H9 (cell line): ENCODE data around the gene CPXM1. TPM values are rescaled to one million over a fixed set of nuclear protein-coding genes. Genes with fewer than 3 reads are reported as not detected.
"Not testable (repeated sequence)": the region's sequence is repeated elsewhere in the genome, so short reads cannot be mapped to it uniquely, and the experiment has no call there.

Experiments used
- DNase-seq: peaks from one replicate; pipeline ENCODE4 v3.0.0-alpha.2; 2017
- H2AFZ ChIP-seq: one replicate; pipeline ENCODE4 v1.6.1; 2013; ENCODE audit warnings: mild to moderate bottlenecking, low read length, control low read depth, moderate library complexity
- H2AK5ac ChIP-seq: 2 replicates; pipeline ENCODE4 v1.6.1; 2013; ENCODE audit warnings: low read length, control low read depth, mixed read lengths; ENCODE audit not compliant: insufficient read length
- H2BK120ac ChIP-seq: one replicate; pipeline ENCODE4 v1.6.1; 2013; ENCODE audit warnings: low read depth, mild to moderate bottlenecking, low read length, control low read depth, inconsistent platforms; ENCODE audit not compliant: poor library complexity, severe bottlenecking
- H2BK12ac ChIP-seq: 2 replicates; pipeline ENCODE4 v1.6.1; 2013; ENCODE audit warnings: low read length, control low read depth, mixed read lengths, low read depth; ENCODE audit not compliant: insufficient read length
- H2BK15ac ChIP-seq: 2 replicates; pipeline ENCODE4 v1.6.1; 2013; ENCODE audit warnings: low read depth, low read length, control low read depth
- H2BK20ac ChIP-seq: one replicate; pipeline ENCODE4 v1.6.1; 2013; ENCODE audit warnings: low read depth, mild to moderate bottlenecking, low read length, control low read depth, inconsistent platforms; ENCODE audit not compliant: poor library complexity, severe bottlenecking
- H2BK5ac ChIP-seq: 2 replicates; pipeline ENCODE4 v1.6.1; 2013; ENCODE audit warnings: low read length, control low read depth, mixed read lengths; ENCODE audit not compliant: insufficient read length
- H3K14ac ChIP-seq: 2 replicates; pipeline ENCODE4 v1.6.1; 2013; ENCODE audit warnings: low read length, control low read depth; ENCODE audit not compliant: insufficient read depth
- H3K18ac ChIP-seq: 2 replicates; pipeline ENCODE4 v1.6.1; 2013; ENCODE audit warnings: low read depth, mild to moderate bottlenecking, mixed read lengths, low read length, control low read depth; ENCODE audit not compliant: insufficient read length
- H3K23ac ChIP-seq: 2 replicates; pipeline ENCODE4 v1.6.1; 2013; ENCODE audit warnings: low read length, control low read depth, mixed read lengths, low read depth; ENCODE audit not compliant: insufficient read length
- H3K23me2 ChIP-seq: 2 replicates; pipeline ENCODE4 v1.6.1; 2013; ENCODE audit warnings: low read depth, mild to moderate bottlenecking, mixed read lengths, low read length, control low read depth; ENCODE audit not compliant: insufficient read length, poor library complexity, severe bottlenecking
- H3K27ac ChIP-seq: 2 replicates; pipeline ENCODE4 v1.5.1; 2013; ENCODE audit warnings: low read length, control low read depth, mixed read lengths, low read depth; ENCODE audit not compliant: insufficient read length
- H3K27me3 ChIP-seq: 2 replicates; pipeline ENCODE4 v1.6.1; 2013; ENCODE audit warnings: low read length, control low read depth, inconsistent platforms; ENCODE audit not compliant: insufficient read depth
- H3K4ac ChIP-seq: 2 replicates; pipeline ENCODE4 v1.6.1; 2013; ENCODE audit warnings: low read depth, mild to moderate bottlenecking, control low read depth, inconsistent platforms, low read length, moderate library complexity
- H3K4me1 ChIP-seq: 2 replicates; pipeline ENCODE4 v1.6.1; 2013; ENCODE audit warnings: low read length, control low read depth, inconsistent platforms; ENCODE audit not compliant: insufficient read depth
- H3K4me2 ChIP-seq: 2 replicates; pipeline ENCODE4 v1.6.1; 2013; ENCODE audit warnings: low read length, control low read depth, mixed read lengths; ENCODE audit not compliant: insufficient read length, insufficient read depth
- H3K56ac ChIP-seq: 2 replicates; pipeline ENCODE4 v1.6.1; 2013; ENCODE audit warnings: low read depth, mild to moderate bottlenecking, mixed read lengths, low read length, control low read depth; ENCODE audit not compliant: insufficient read length
- H3K79me1 ChIP-seq: 2 replicates; pipeline ENCODE4 v1.6.1; 2013; ENCODE audit warnings: low read depth, mild to moderate bottlenecking, moderate library complexity, low read length, control low read depth, inconsistent platforms; ENCODE audit not compliant: insufficient read depth, poor library complexity, severe bottlenecking
- H3K79me2 ChIP-seq: 2 replicates; pipeline ENCODE4 v1.6.1; 2013; ENCODE audit warnings: low read length, control low read depth, inconsistent platforms; ENCODE audit not compliant: insufficient read depth
- H3K9ac ChIP-seq: 2 replicates; pipeline ENCODE4 v1.6.1; 2013; ENCODE audit warnings: low read length, control low read depth, mixed read lengths; ENCODE audit not compliant: insufficient read length; ENCODE audit errors: extremely low read depth
- H3K9me3 ChIP-seq: one replicate; pipeline ENCODE4 v1.6.1; 2013; ENCODE audit warnings: low read depth, low read length, inconsistent platforms; ENCODE audit not compliant: control insufficient read depth
- H3T11ph ChIP-seq: one replicate; pipeline ENCODE4 v1.6.1; 2013; ENCODE audit warnings: mild to moderate bottlenecking, low read length, control low read depth, inconsistent platforms
- H4K20me1 ChIP-seq: one replicate; pipeline ENCODE4 v1.6.1; 2013; ENCODE audit not compliant: control insufficient read depth, insufficient read length, insufficient read depth
- H4K5ac ChIP-seq: 2 replicates; pipeline ENCODE4 v1.6.1; 2013; ENCODE audit warnings: low read depth, mild to moderate bottlenecking, mixed read lengths, low read length, control low read depth; ENCODE audit not compliant: insufficient read length
- H4K8ac ChIP-seq: replicated peaks from 2 replicates; pipeline ENCODE4 v1.6.1; 2013; ENCODE audit warnings: low read length, control low read depth, mixed read lengths, low read depth; ENCODE audit not compliant: insufficient read length
- H4K91ac ChIP-seq: 2 replicates; pipeline ENCODE4 v1.6.1; 2013; ENCODE audit warnings: low read depth, mild to moderate bottlenecking, moderate library complexity, mixed read lengths, low read length, control low read depth; ENCODE audit not compliant: insufficient read length
- H3K27ac Mint-ChIP-seq, 3 experiments: 2 replicates in 2 of 3; 3 replicates in 1 of 3; pipeline ENCODE4 v1.8.0; 2020 to 2021; ENCODE audit warnings: mixed read lengths in 3 of 3, mild to moderate bottlenecking in 1 of 3, moderate library complexity in 1 of 3
- H3K27me3 Mint-ChIP-seq: 2 replicates; pipeline ENCODE4 v1.8.0; 2021; ENCODE audit warnings: low read depth, mild to moderate bottlenecking, moderate library complexity, mixed read lengths
- H3K36me3 Mint-ChIP-seq, 3 experiments: 2 replicates in 2 of 3; 3 replicates in 1 of 3; pipeline ENCODE4 v1.8.0; 2020 to 2021; ENCODE audit warnings: low read depth in 3 of 3, mixed read lengths in 3 of 3; ENCODE audit not compliant: insufficient read depth in 1 of 3
- H3K4me1 Mint-ChIP-seq, 2 experiments: 2 replicates each; pipeline ENCODE4 v1.8.0; 2020; ENCODE audit warnings: mixed read lengths in 2 of 2
- H3K4me3 Mint-ChIP-seq, 2 experiments: 2 replicates in 1 of 2; 3 replicates in 1 of 2; pipeline ENCODE4 v1.8.0; 2020 to 2021; ENCODE audit warnings: mild to moderate bottlenecking in 2 of 2, mixed read lengths in 2 of 2, moderate library complexity in 1 of 2
- H3K9me3 Mint-ChIP-seq, 2 experiments: 2 replicates in 1 of 2; 3 replicates in 1 of 2; pipeline ENCODE4 v1.8.0; 2020; ENCODE audit warnings: mild to moderate bottlenecking in 2 of 2, mixed read lengths in 2 of 2, moderate library complexity in 1 of 2
- WGBS: extraction: QIAGEN DNeasy Blood & Tissue Kit; methylation state at CpG from one replicate; pipeline ENCODE4 v1.1.7; 2013; ENCODE audit warnings: missing lambda C conversion rate, low lambda C conversion rate, mixed read lengths; ENCODE audit not compliant: insufficient read length; ENCODE audit errors: extremely low coverage; 5-methylcytosine and 5-hydroxymethylcytosine counted together
- total RNA-seq: library from RNA; stranded (reverse); gene quantifications from 2 replicates; pipeline ENCODE4 v1.2.1, GENCODE V29; 2021
- TF ChIP-seq, protein P1 (sequence below): fragments of 200-600 bp; sonication (generic); conservative IDR thresholded peaks from 3 replicates; pipeline ENCODE4 v1.8.0; 2021; ENCODE audit warnings: antibody characterized with exemption, mild to moderate bottlenecking

CPXM1 gene
- total RNA-seq, 1 experiment from 2014 or later = 69.0 TPM

DNA sequence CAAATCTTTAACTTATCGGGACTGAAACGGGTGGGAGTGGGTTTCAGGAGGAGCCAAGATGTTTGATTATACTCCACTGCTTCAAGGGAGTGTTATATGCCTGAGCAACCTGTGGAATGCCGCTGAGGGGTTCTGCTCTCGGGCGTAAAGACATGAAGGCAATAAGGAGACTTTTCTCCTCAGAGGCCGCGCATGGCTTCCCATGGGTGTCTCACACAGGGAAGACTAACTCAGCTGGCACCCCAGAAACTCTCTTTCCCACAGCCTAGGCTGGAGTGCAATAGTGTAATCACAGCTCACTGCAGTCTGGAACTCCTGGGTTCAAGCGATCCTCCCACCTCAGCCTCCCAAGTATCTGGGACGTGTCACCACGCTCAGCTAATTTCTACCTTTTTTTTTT is 9.3 kb upstream of the CPXM1 start:
- H3K18ac ChIP-seq = no peak overlapping the region
- no peaks in the 10 kb centered on the region for H3K9me3 ChIP-seq
- TF ChIP-seq, protein P1, sequence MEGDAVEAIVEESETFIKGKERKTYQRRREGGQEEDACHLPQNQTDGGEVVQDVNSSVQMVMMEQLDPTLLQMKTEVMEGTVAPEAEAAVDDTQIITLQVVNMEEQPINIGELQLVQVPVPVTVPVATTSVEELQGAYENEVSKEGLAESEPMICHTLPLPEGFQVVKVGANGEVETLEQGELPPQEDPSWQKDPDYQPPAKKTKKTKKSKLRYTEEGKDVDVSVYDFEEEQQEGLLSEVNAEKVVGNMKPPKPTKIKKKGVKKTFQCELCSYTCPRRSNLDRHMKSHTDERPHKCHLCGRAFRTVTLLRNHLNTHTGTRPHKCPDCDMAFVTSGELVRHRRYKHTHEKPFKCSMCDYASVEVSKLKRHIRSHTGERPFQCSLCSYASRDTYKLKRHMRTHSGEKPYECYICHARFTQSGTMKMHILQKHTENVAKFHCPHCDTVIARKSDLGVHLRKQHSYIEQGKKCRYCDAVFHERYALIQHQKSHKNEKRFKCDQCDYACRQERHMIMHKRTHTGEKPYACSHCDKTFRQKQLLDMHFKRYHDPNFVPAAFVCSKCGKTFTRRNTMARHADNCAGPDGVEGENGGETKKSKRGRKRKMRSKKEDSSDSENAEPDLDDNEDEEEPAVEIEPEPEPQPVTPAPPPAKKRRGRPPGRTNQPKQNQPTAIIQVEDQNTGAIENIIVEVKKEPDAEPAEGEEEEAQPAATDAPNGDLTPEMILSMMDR = no peak
- no peak overlapping the region for H2BK12ac ChIP-seq
- H3K4ac ChIP-seq = no peak overlapping the region
- no peak overlapping the region for H3T11ph ChIP-seq
- H3K27ac ChIP-seq = no peak overlapping the region
- no peak overlapping the region for H2AK5ac ChIP-seq
- H2AFZ ChIP-seq = no peak overlapping the region
- Mint-ChIP-seq H3K36me3 (no peaks in the 10 kb centered on the region; a peak in 1 of 7 replicates), H3K27ac (no peak overlapping the region), H3K27me3 (peaks cover 62% of the 10 kb centered on the region), H3K4me1 (peaks cover 8 to 11% of the 10 kb centered on the region in 2 experiments), H3K4me3 (no peak overlapping the region), H3K9me3 (peaks cover 10 to 16% of the 10 kb centered on the region in 2 experiments)
- no peaks in the 10 kb centered on the region for H4K20me1 ChIP-seq
- H3K27me3 ChIP-seq = peaks cover 18% of the 10 kb centered on the region
- H3K4me2 ChIP-seq = no peak overlapping the region
- no peak overlapping the region for H3K23ac ChIP-seq
- H3K9ac ChIP-seq = no peak overlapping the region
- peaks cover 7% of the 10 kb centered on the region; the same call in 1 of the 2 replicates for H3K4me1 ChIP-seq
- H2BK20ac ChIP-seq = no peak overlapping the region
- no peak overlapping the region for H4K8ac ChIP-seq
- H4K91ac ChIP-seq = no peak overlapping the region
- no peaks in the 10 kb centered on the region for H3K23me2 ChIP-seq
- H3K79me2 ChIP-seq = no peaks in the 10 kb centered on the region
- H2BK5ac ChIP-seq = no peak overlapping the region
- no peak overlapping the region for H3K56ac ChIP-seq
- H3K79me1 ChIP-seq = no peaks in the 10 kb centered on the region
- H2BK15ac ChIP-seq = no peak overlapping the region
- no peak overlapping the region for H3K14ac ChIP-seq
- no peak overlapping the region for H2BK120ac ChIP-seq
- DNase-seq = no peak
- WGBS = no CpG with 5 or more reads among the region's 10 CpGs
- no peak overlapping the region for H4K5ac ChIP-seq

DNA sequence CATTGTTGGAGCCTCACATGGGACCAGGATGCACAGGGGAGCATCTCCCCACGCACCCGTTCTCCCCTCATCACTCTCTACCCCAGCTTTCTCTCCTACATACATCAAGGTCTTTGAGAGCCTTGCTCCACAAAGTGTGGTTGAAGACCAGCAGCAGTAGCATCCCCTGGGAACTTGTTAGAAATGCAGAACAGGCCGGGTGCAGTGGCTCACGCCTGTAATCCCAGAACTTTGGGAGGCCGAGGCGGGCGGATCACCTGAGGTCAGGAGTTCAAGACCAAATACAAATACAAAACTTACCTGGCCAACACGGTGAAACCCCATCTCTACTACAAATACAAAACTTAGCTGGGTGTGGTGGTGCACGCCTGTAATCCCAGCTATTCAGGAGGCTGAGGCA is 7.5 kb upstream of the CPXM1 start:
- not testable (repeated sequence) for H3K27ac ChIP-seq, H3K36me3 Mint-ChIP-seq, H3K4me2 ChIP-seq, H3K79me2 ChIP-seq, H3K23me2 ChIP-seq, H3K9me3 ChIP-seq, H2AK5ac ChIP-seq, H3K23ac ChIP-seq, H3K14ac ChIP-seq, H2BK12ac ChIP-seq, H2BK20ac ChIP-seq, H3K27ac Mint-ChIP-seq, H3K4ac ChIP-seq, H3K18ac ChIP-seq, H4K8ac ChIP-seq, H3K4me1 ChIP-seq, H2BK120ac ChIP-seq, H4K20me1 ChIP-seq, H2AFZ ChIP-seq, H3K9ac ChIP-seq, H3K79me1 ChIP-seq, H3T11ph ChIP-seq, H2BK5ac ChIP-seq, H2BK15ac ChIP-seq, H4K91ac ChIP-seq, DNase-seq, H4K5ac ChIP-seq, H3K56ac ChIP-seq, H3K4me3 Mint-ChIP-seq
- WGBS = no CpG with 5 or more reads among the region's 9 CpGs
- Mint-ChIP-seq H3K27me3 (peaks cover 72% of the 10 kb centered on the region), H3K9me3 (peaks cover 8 to 14% of the 10 kb centered on the region in 2 experiments), H3K4me1 (peaks cover 11 to 17% of the 10 kb centered on the region in 2 experiments)
- peaks cover 31% of the 10 kb centered on the region for H3K27me3 ChIP-seq
